A549 treated with CORT108297 at 1 μM for 4 hours (cell line): Measurements from ENCODE around the gene UCHL3. TPM values are rescaled to one million over a fixed set of nuclear protein-coding genes. Genes with fewer than 3 reads are reported as not detected.

ENCODE experiments used
- total RNA-seq: library from RNA; stranded (reverse); fragments of 200-300 nt; extraction: Qiagen RNA extraction; gene quantifications from 5 replicates; pipeline ENCODE4 v1.2.3, GENCODE V29; 2022

Gene UCHL3
- 46.6 to 55.4 TPM (median 48.0 TPM) in 5 replicates for total RNA-seq

DNA sequence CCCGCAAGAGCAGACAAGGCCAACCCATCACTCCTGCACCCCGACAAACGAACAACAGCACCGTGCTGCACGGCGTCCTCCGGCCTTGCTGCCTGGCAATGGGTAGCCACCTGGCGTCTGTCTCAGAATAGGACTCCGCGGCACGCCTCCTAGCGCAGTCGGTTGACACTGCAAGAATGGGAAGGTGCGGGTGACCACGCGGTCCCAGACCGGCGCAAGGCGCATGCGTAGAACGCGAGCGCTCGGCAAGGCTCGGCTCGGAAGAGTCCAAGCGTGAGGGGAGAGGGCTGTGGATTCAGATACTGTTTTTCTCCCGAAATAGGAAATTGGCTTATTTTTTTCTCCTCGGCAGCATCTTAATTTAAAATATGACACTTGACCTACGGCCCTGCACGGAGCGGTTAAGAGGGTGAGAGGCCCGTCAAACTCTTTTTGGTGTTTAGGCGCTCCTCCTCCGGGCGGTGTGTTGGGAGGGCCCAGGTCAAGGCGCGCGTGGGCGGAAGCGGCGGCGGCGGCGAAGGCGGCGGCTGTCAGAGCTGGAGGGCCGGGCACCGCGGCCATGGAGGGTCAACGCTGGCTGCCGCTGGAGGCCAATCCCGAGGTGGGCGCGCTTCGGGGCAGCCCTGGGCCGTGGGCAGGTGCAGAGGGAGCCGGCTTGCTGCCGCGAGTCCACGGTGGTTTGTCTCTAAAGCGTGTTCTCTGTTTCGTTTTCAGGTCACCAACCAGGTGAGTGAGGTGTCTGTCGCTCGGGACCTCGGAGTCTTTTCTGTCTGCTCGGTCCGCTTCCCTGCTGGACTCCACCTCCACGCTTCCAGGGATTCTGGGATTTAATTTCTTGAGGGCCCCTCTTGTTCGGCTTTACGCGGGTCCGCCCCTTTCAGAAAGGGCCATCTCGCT is at the start of gene UCHL3:
Gene UCHL3, plus strand, starts transcription at position 530 of the 897 bp plus-strand sequence. Its CDS starts 30 bp downstream, at position 560.

DNA sequence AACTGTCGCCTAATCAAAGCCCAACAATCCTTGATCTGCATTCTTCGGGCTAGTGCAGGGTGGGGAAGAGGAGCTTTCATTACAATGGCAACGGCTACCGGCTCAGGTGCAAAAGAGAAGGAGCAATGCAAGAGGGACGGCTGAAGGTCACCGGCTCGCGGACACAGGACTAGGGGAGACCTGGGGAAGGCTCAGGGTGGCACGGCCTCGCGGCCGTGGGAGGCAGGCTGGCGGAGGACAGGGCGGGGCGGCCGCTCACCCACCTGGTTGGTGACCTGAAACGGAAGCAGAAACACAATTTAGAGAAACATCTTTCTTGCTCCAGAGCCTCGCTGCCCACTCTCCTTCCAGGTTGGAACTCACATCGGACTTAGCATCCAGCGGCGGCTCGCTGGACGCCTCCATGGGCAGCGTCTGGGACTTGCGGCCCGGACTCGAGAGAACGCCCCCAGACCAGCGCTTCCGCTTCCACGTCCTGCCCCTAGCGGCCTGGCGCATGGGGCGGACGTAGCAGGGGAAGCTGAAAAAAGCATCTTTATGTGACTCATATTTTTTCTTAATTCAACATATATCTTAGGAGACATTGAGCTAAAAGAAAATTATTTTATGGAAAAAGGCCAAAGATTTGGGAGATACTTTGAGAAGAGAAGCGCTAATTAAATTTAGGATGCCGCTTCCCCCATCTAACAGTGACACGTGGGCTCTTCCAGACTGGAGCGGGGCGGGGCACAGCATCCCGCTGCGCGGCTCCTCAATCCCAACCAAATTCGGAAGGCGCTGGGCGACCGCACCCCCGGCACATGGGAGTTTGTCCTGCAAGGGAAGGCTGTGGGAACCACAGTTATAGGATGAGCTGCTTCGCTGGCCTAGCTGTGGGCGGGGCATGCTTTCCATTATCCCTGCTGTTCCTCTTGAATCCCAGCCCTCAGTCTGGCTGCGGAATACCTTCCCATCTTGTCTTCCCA is 11.9 kb upstream of the UCHL3 start, which contains the start of gene COMMD6:
Gene COMMD6, minus strand, starts transcription at position 441 of the 965 bp plus-strand sequence. Its CDS starts 36 bp downstream, at position 405.

GRCh38 chr13:75635828-75636435 is 86.3 kb downstream of the UCHL3 start, which contains the start of gene LMO7:
TSS of gene LMO7 (plus strand) at chr13:75636330. CDS start at chr13:75636658, 328 bp downstream.

Other genes starting within 250 kb of the UCHL3 start
- gene TBC1D4, start 67.6 kb upstream of the UCHL3 start, total RNA-seq = 13.2 to 17.6 TPM (median 16.2 TPM) in 5 replicates
- gene COMMD6, start 11.9 kb upstream of the UCHL3 start, total RNA-seq = 119 to 155 TPM (median 152 TPM) in 5 replicates
- gene LMO7, start 86.5 kb downstream of the UCHL3 start, total RNA-seq = 33.8 to 45.5 TPM (median 38.8 TPM) in 5 replicates